H1 (cell line): ENCODE data around the gene MTAP. TPM values are rescaled to one million over a fixed set of nuclear protein-coding genes. Genes with fewer than 3 reads are reported as not detected.

Experiments used
- TAF1 ChIP-seq: IDR thresholded peaks from 2 replicates; pipeline ENCODE4 v1.6.1; 2011; ENCODE audit warnings: mild to moderate bottlenecking, low read depth, low read length
- polyA plus RNA-seq, 7 experiments: library from polyadenylated mRNA; depleted of rRNA in 3 of 7; stranded (reverse) in 5 of 7; unstranded in 2 of 7; fragments of >200 nt in 5 of 7; fragments of 200-250 nt in 2 of 7; gene quantifications; 1 replicate in 5 of 7; 2 replicates in 1 of 7; 4 replicates in 1 of 7; pipeline versions ENCODE4 v1.2.1 to v1.2.3, GENCODE V29; 2011 to 2013; ENCODE audit warnings: missing spikeins in 2 of 7, mixed read lengths in 2 of 7
- total RNA-seq: library from RNA; stranded (reverse); fragmentation: NEBNext Ultra II Directional; extraction: Animal tissue kit (Norgen Biotek cat#: 25700); gene quantifications from 2 replicates; pipeline ENCODE4 v1.2.1, GENCODE V29; 2021
- TF ChIP-seq, protein P1 (sequence below), 3 experiments: IDR thresholded peaks; 1 replicate in 2 of 3; 2 replicates in 1 of 3; pipeline versions ENCODE4 v1.5.1 to v1.6.1; 2011; ENCODE audit warnings: low read length in 3 of 3, mild to moderate bottlenecking in 3 of 3, inconsistent platforms in 2 of 3, low read depth in 1 of 3, moderate library complexity in 1 of 3; ENCODE audit not compliant: insufficient read depth in 1 of 3; ENCODE audit errors: control extremely low read depth in 1 of 3

Gene MTAP
- total and polyA plus RNA-seq, 2 of the 8 experiments (the other 6 are each of a cell fraction or from before 2014, with no cell fraction given), result 16.4 to 100 TPM

DNA sequence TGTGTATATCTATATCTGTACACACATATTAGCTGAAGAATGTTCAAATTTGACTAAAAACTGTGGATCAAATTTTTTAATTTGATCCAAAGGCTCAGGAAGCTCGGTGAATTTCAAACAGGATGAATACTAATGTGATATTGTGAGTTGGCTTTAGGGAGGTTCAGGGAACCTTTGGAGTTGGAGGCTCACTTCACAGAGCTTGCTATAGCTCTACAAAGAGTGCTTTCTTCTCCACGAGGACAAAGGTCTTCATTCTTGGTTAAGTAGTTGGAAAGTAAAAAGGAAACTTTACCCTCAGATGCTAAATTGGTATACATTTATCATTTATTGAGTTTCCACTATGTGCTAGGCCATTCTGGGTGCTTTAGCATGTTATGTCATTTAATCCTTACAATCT, 36.3 kb upstream of the MTAP start (continued):
- TF ChIP-seq, protein P1, sequence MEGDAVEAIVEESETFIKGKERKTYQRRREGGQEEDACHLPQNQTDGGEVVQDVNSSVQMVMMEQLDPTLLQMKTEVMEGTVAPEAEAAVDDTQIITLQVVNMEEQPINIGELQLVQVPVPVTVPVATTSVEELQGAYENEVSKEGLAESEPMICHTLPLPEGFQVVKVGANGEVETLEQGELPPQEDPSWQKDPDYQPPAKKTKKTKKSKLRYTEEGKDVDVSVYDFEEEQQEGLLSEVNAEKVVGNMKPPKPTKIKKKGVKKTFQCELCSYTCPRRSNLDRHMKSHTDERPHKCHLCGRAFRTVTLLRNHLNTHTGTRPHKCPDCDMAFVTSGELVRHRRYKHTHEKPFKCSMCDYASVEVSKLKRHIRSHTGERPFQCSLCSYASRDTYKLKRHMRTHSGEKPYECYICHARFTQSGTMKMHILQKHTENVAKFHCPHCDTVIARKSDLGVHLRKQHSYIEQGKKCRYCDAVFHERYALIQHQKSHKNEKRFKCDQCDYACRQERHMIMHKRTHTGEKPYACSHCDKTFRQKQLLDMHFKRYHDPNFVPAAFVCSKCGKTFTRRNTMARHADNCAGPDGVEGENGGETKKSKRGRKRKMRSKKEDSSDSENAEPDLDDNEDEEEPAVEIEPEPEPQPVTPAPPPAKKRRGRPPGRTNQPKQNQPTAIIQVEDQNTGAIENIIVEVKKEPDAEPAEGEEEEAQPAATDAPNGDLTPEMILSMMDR (IDR thresholded peaks at IDR 0.05; ENCODE audit: control extremely low read depth in 1 of 3, insufficient read depth in 1 of 3, low read depth in 1 of 3, low read length in 3 of 3), result no peak
- TF ChIP-seq TAF1, result no peak
